Neural cell (in vitro differentiated cells): ENCODE data around the gene U2SURP.

Source experiments
- CTCF ChIP-seq: fragments of 450-650 bp; IDR thresholded peaks from 2 replicates; pipeline ENCODE4 v1.5.1; 2014; ENCODE audit warnings: antibody characterized with exemption, mild to moderate bottlenecking, moderate library complexity; ENCODE audit not compliant: poor library complexity, severe bottlenecking
- EP300 ChIP-seq: fragments of 450-650 bp; conservative IDR thresholded peaks from 2 replicates; pipeline ENCODE4 v1.6.1; 2014; ENCODE audit warnings: antibody characterized with exemption, mild to moderate bottlenecking, moderate library complexity; ENCODE audit not compliant: poor library complexity, severe bottlenecking
- EZH2 ChIP-seq: fragments of 200-600, 300-800 bp; shearing (Covaris generic), sonication (generic); IDR thresholded peaks from 2 replicates; pipeline ENCODE4 v1.6.1; 2014; ENCODE audit warnings: antibody characterized with exemption, low read length, borderline replicate concordance, mild to moderate bottlenecking; ENCODE audit not compliant: insufficient read depth, poor library complexity, severe bottlenecking
- MXI1 ChIP-seq: fragments of 450-650 bp; conservative IDR thresholded peaks from 2 replicates; pipeline ENCODE4 v1.6.1; 2014; ENCODE audit warnings: antibody characterized with exemption, mild to moderate bottlenecking; ENCODE audit not compliant: poor library complexity, severe bottlenecking
- POLR2AphosphoS5 ChIP-seq: IDR thresholded peaks from 2 replicates; pipeline ENCODE4 v1.6.1; 2012
- RAD21 ChIP-seq: fragments of 450-650 bp; conservative IDR thresholded peaks from 2 replicates; pipeline ENCODE4 v1.6.1; 2014; ENCODE audit warnings: antibody characterized with exemption, mild to moderate bottlenecking, moderate library complexity
- REST ChIP-seq: IDR thresholded peaks from 2 replicates; pipeline ENCODE4 v1.6.1; 2012; ENCODE audit warnings: borderline replicate concordance
- SMC3 ChIP-seq: fragments of 450-650 bp; conservative IDR thresholded peaks from 2 replicates; pipeline ENCODE4 v1.6.1; 2014; ENCODE audit warnings: antibody characterized with exemption, mild to moderate bottlenecking, moderate library complexity; ENCODE audit not compliant: poor library complexity
- TAF1 ChIP-seq: IDR thresholded peaks from 2 replicates; pipeline ENCODE4 v1.6.1; 2012; ENCODE audit warnings: low read depth

- TF ChIP-seq CTCF (no peak), RAD21 (no peak), REST (no peak), MXI1 (no peak), POLR2AphosphoS5 (no peak), EZH2 (no peak), SMC3 (no peak), TAF1 (no peak), EP300 (no peak)
Observed at GRCh38 chr3:142977399-142977728, 24.0 kb upstream of the U2SURP start.
